ENCODE data around the gene PSMB3.

DNA sequence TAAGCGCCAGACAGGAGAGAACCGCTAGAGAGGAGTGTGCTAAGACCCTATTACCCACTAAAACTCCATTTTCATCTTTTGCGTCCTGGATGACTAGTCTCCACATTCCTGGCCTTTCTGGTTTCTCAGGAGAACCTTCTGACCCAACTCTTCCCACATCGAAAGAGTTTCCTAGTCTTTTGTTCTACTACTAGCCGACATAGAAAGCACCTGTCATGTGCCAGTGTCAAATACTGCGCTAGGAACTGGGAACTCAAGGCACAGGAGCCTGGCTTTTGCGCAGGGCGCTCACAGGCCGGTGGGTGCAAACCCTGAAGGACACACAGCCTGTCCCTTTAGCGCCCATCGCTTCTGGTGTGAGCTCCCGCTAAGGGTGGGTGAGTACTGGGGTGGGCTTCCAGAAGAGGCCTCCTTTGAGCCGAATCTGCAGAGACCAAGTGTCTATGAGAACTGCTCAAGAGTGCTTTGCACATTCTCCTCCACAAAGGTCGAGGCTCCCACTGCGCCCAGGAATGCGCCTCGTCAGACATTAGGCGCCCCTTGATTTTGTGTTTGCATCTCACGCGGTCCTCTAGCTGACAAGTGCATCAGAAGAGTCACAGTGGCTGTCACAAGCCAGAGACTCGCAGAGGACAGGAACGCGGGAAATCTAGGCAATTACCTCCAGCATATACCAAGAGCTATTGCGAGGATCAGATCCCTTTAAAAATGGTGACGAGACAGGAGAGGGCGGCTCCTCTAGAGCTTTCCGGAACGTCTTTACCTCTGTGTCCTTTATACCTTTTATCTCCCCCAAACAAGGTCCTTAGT is 2.0 kb upstream of the PSMB3 start:
- TF ChIP-seq, protein P1, sequence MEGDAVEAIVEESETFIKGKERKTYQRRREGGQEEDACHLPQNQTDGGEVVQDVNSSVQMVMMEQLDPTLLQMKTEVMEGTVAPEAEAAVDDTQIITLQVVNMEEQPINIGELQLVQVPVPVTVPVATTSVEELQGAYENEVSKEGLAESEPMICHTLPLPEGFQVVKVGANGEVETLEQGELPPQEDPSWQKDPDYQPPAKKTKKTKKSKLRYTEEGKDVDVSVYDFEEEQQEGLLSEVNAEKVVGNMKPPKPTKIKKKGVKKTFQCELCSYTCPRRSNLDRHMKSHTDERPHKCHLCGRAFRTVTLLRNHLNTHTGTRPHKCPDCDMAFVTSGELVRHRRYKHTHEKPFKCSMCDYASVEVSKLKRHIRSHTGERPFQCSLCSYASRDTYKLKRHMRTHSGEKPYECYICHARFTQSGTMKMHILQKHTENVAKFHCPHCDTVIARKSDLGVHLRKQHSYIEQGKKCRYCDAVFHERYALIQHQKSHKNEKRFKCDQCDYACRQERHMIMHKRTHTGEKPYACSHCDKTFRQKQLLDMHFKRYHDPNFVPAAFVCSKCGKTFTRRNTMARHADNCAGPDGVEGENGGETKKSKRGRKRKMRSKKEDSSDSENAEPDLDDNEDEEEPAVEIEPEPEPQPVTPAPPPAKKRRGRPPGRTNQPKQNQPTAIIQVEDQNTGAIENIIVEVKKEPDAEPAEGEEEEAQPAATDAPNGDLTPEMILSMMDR (conservative IDR thresholded peaks at IDR 0.05; ENCODE audit: low read length), result no peak
- TF ChIP-seq EZH2phosphoT487 (IDR thresholded peaks at IDR 0.05; ENCODE audit: borderline replicate concordance, low read depth, low read length), result no peak
